ENCODE measurements around the gene USP17L15. TPM values are rescaled to one million over a fixed set of nuclear protein-coding genes. Genes with fewer than 3 reads are reported as not detected.

Gene USP17L15
- total RNA-seq = not detected in 2 replicates

GRCh38 chr4:9234085-9234484 lies at the start of gene USP17L15:
Gene USP17L15, plus strand, starts transcription at chr4:9234385. Its CDS starts 0 bp downstream, at chr4:9234385.

GRCh38 chr4:9210357-9210756 lies 23.8 kb upstream of the USP17L15 start, which contains the start of gene USP17L10:
Gene USP17L10, plus strand, starts transcription at chr4:9210657. Its CDS starts 0 bp downstream, at chr4:9210657.

GRCh38 chr4:9215105-9215504 lies 19.1 kb upstream of the USP17L15 start, which contains the start of gene USP17L11:
Gene USP17L11, plus strand, starts transcription at chr4:9215405. Its CDS starts 0 bp downstream, at chr4:9215405.

GRCh38 chr4:9219852-9220251 lies 14.3 kb upstream of the USP17L15 start, which contains the start of gene USP17L12:
Gene USP17L12, plus strand, starts transcription at chr4:9220152. Its CDS starts 0 bp downstream, at chr4:9220152.

GRCh38 chr4:9224596-9224995 lies 9.6 kb upstream of the USP17L15 start, which contains the start of gene USP17L13:
Gene USP17L13, plus strand, starts transcription at chr4:9224896. Its CDS starts 0 bp downstream, at chr4:9224896.

GRCh38 chr4:9243579-9243978 lies 9.4 kb downstream of the USP17L15 start, which contains the start of gene USP17L17:
Gene USP17L17, plus strand, starts transcription at chr4:9243879. Its CDS starts 0 bp downstream, at chr4:9243879.

GRCh38 chr4:9247953-9248680 lies 13.9 kb downstream of the USP17L15 start, which contains the start of gene USP17L18:
Gene USP17L18, plus strand, starts transcription at chr4:9248630. Its CDS starts 0 bp downstream, at chr4:9248630.

GRCh38 chr4:9253078-9253477 lies 18.9 kb downstream of the USP17L15 start, which contains the start of gene USP17L19:
Gene USP17L19, plus strand, starts transcription at chr4:9253378. Its CDS starts 0 bp downstream, at chr4:9253378.

GRCh38 chr4:9257824-9258223 lies 23.6 kb downstream of the USP17L15 start, which contains the start of gene USP17L20:
Gene USP17L20, plus strand, starts transcription at chr4:9258124. Its CDS starts 0 bp downstream, at chr4:9258124.

GRCh38 chr4:9262572-9262971 lies 28.4 kb downstream of the USP17L15 start, which contains the start of gene USP17L21:
Gene USP17L21, plus strand, starts transcription at chr4:9262872. Its CDS starts 0 bp downstream, at chr4:9262872.

GRCh38 chr4:9267319-9267718 lies 33.1 kb downstream of the USP17L15 start, which contains the start of gene USP17L22:
Gene USP17L22, plus strand, starts transcription at chr4:9267619. Its CDS starts 0 bp downstream, at chr4:9267619.

Other genes starting within 250 kb of the USP17L15 start
- gene FAM90A26, start 64.0 kb upstream of the USP17L15 start, total RNA-seq = not detected in 2 replicates
- not detected in 2 replicates for gene USP17L10, start 23.7 kb upstream of the USP17L15 start, total RNA-seq
- gene USP17L11, start 19.0 kb upstream of the USP17L15 start, total RNA-seq = not detected in 2 replicates
- gene USP17L12, start 14.2 kb upstream of the USP17L15 start, total RNA-seq = not detected in 2 replicates
- not detected in 2 replicates for gene USP17L13, start 9.5 kb upstream of the USP17L15 start, total RNA-seq
- gene USP17L17, start 9.5 kb downstream of the USP17L15 start, total RNA-seq = not detected in 2 replicates
- gene USP17L18, start 14.2 kb downstream of the USP17L15 start, total RNA-seq = not detected in 2 replicates
- not detected in 2 replicates for gene USP17L19, start 19.0 kb downstream of the USP17L15 start, total RNA-seq
- gene USP17L20, start 23.7 kb downstream of the USP17L15 start, total RNA-seq = not detected in 2 replicates
- gene USP17L21, start 28.5 kb downstream of the USP17L15 start, total RNA-seq = not detected in 2 replicates
- not detected in 2 replicates for gene USP17L22, start 33.2 kb downstream of the USP17L15 start, total RNA-seq
- gene USP17L24, start 90.8 kb downstream of the USP17L15 start, total RNA-seq = not detected in 2 replicates
- gene USP17L25, start 95.5 kb downstream of the USP17L15 start, total RNA-seq = not detected in 2 replicates
- gene USP17L26, start 100.3 kb downstream of the USP17L15 start, total RNA-seq = not detected in 2 replicates
- not detected in 2 replicates for gene USP17L5, start 105.0 kb downstream of the USP17L15 start, total RNA-seq
- not detected in 2 replicates for gene USP17L27, start 109.8 kb downstream of the USP17L15 start, total RNA-seq
- gene USP17L28, start 114.5 kb downstream of the USP17L15 start, total RNA-seq = not detected in 2 replicates
- not detected in 2 replicates for gene USP17L29, start 119.3 kb downstream of the USP17L15 start, total RNA-seq
- gene USP17L30, start 128.7 kb downstream of the USP17L15 start, total RNA-seq = not detected in 2 replicates
- gene DEFB131A, start 210.0 kb downstream of the USP17L15 start, total RNA-seq = not detected in 2 replicates

Measured in placental epithelial cell (primary cell).